K562 (cell line): ENCODE measurements around the gene KIAA0040. TPM values are rescaled to one million over a fixed set of nuclear protein-coding genes. Genes with fewer than 3 reads are reported as not detected.

Experiments used
- BCL6 ChIP-seq: fragments of 250-450 bp; sonication (Bioruptor Pico); IDR thresholded peaks from 2 replicates; pipeline ENCODE4 v1.4.0; 2020
- BRD9 ChIP-seq: fragments of 450-650 bp; IDR thresholded peaks from 2 replicates; pipeline ENCODE4 v1.6.1; 2018; ENCODE audit warnings: low read depth; ENCODE audit not compliant: partially characterized antibody
- CBFA2T3 ChIP-seq: fragments of 450-650 bp; IDR thresholded peaks from 2 replicates; pipeline ENCODE4 v1.6.1; 2017
- CBX2 ChIP-seq: fragments of 200-600 bp; sonication (generic); IDR thresholded peaks from one replicate; pipeline ENCODE4 v1.6.1; 2012; ENCODE audit warnings: mild to moderate bottlenecking, low read length, inconsistent platforms; ENCODE audit not compliant: insufficient read depth, poor library complexity, severe bottlenecking
- E2F5 ChIP-seq: sonication (generic); formaldehyde crosslinking; IDR thresholded peaks from 2 replicates; pipeline ENCODE4 v1.8.0; 2022; ENCODE audit warnings: mild to moderate bottlenecking, missing genetic modification reagents
- EHMT2 ChIP-seq: fragments of 450-650 bp; IDR thresholded peaks from 2 replicates; pipeline ENCODE4 v1.6.1; 2018; ENCODE audit warnings: antibody characterized with exemption
- HNRNPK ChIP-seq: fragments of 200-400 bp; formaldehyde crosslinking; IDR thresholded peaks from one replicate; pipeline ENCODE4 v1.6.1; 2018; ENCODE audit warnings: mild to moderate bottlenecking, low read depth, low read length; ENCODE audit not compliant: poor library complexity, severe bottlenecking
- LCOR ChIP-seq: sonication (generic); formaldehyde crosslinking; IDR thresholded peaks from 2 replicates; pipeline ENCODE4 v1.8.0; 2022; ENCODE audit warnings: mild to moderate bottlenecking, missing genetic modification reagents
- MYBL2 ChIP-seq, 2 experiments: fragments of 450-650 bp in 1 of 2; sonication (generic) in 1 of 2; formaldehyde crosslinking in 1 of 2; IDR thresholded peaks; 2 replicates each; pipeline versions ENCODE4 v1.6.1 to v1.8.1; 2017 to 2022; ENCODE audit warnings: borderline replicate concordance in 1 of 2, inconsistent platforms in 1 of 2, low read depth in 1 of 2, mild to moderate bottlenecking in 1 of 2, missing genetic modification reagents in 1 of 2, moderate library complexity in 1 of 2
- PATZ1 ChIP-seq: fragments of 250-450 bp; sonication (Bioruptor Pico); IDR thresholded peaks from 2 replicates; pipeline ENCODE4 v1.5.0; 2020; ENCODE audit warnings: mild to moderate bottlenecking, borderline replicate concordance
- PHB ChIP-seq: fragments of 250-450 bp; sonication (Bioruptor Pico); IDR thresholded peaks from 2 replicates; pipeline ENCODE4 v1.5.0; 2021
- PRPF4 ChIP-seq: fragments of 200-400 bp; formaldehyde crosslinking; IDR thresholded peaks from one replicate; pipeline ENCODE4 v1.6.1; 2017; ENCODE audit warnings: low read length, low read depth, mild to moderate bottlenecking; ENCODE audit not compliant: insufficient read depth, poor library complexity, severe bottlenecking
- RBFOX2 ChIP-seq: fragments of 200-400 bp; formaldehyde crosslinking; IDR thresholded peaks from 2 replicates; pipeline ENCODE4 v1.6.1; 2017; ENCODE audit warnings: low read depth, mild to moderate bottlenecking, low read length, moderate library complexity
- RBM39 ChIP-seq: fragments of 200-400 bp; formaldehyde crosslinking; optimal IDR thresholded peaks from 2 replicates; pipeline ENCODE3; 2018; ENCODE audit warnings: low read depth, low read length
- RUNX1 ChIP-seq: sonication (generic); IDR thresholded peaks from 2 replicates; pipeline ENCODE4 v1.6.1; 2016; ENCODE audit warnings: antibody characterized with exemption, low read depth
- STAT5B ChIP-seq: fragments of 250-450 bp; sonication (Bioruptor Pico); IDR thresholded peaks from 2 replicates; pipeline ENCODE4 v1.8.0; 2021; ENCODE audit warnings: mild to moderate bottlenecking, inconsistent platforms
- TCF7 ChIP-seq: sonication (generic); IDR thresholded peaks from 2 replicates; pipeline ENCODE4 v1.6.1; 2016; ENCODE audit warnings: antibody characterized with exemption, borderline replicate concordance
- TRIM24 ChIP-seq, 2 experiments: fragments of 450-650 bp; IDR thresholded peaks; 2 replicates each; pipeline ENCODE4 v1.6.1; 2016
- ZNF146 ChIP-seq: IDR thresholded peaks from one replicate; pipeline ENCODE4 v1.6.1; 2018; ENCODE audit warnings: missing compliant biosample characterization; ENCODE audit not compliant: unreplicated experiment
- ZNF217 ChIP-seq: sonication (generic); formaldehyde crosslinking; IDR thresholded peaks from 2 replicates; pipeline ENCODE4 v1.8.0; 2022; ENCODE audit warnings: mild to moderate bottlenecking, missing genetic modification reagents
- polyA plus RNA-seq, 8 experiments: library from polyadenylated mRNA; depleted of rRNA in 4 of 8; stranded (reverse) in 5 of 8; unstranded in 3 of 8; fragments of >200 nt; fragmentation: Nextera tagmentation in 2 of 8; fragmentation: Illumina TruSeq in 1 of 8; extraction: Ambion mirVana in 2 of 8; extraction: Trizol in 1 of 8; gene quantifications; 2 replicates each; pipeline versions ENCODE4 v1.2.1 to v1.2.3, GENCODE V29; 2011 to 2014; ENCODE audit warnings: inconsistent platforms in 1 of 8, missing spikeins in 1 of 8
- total RNA-seq, 7 experiments: library from RNA; depleted of rRNA in 6 of 7; stranded (reverse); fragments of >200 nt in 6 of 7; fragmentation: Illumina TruSeq in 2 of 7; extraction: Trizol in 2 of 7; gene quantifications; 2 replicates each; pipeline versions ENCODE4 v1.2.1 to v1.2.3, GENCODE V29; 2011 to 2021; ENCODE audit warnings: low replicate concordance in 1 of 7
- TF ChIP-seq, protein P1 (sequence below), 2 experiments: IDR thresholded peaks; 2 replicates each; pipeline ENCODE4 v1.6.1; 2012; ENCODE audit warnings: improper control_type of control experiment in 2 of 2, low read depth in 2 of 2, low read length in 2 of 2, borderline replicate concordance in 1 of 2
- TF ChIP-seq, protein P2 (sequence below): sonication (generic); formaldehyde crosslinking; IDR thresholded peaks from 2 replicates; pipeline ENCODE4 v1.9.0; 2022; ENCODE audit warnings: mild to moderate bottlenecking, missing genetic modification reagents

The KIAA0040 gene
- total and polyA plus RNA-seq, 9 of the 15 experiments (the other 6 are each of a cell fraction or from before 2014, with no cell fraction given): 3.4 to 13.6 (median 7.1) TPM

- TF ChIP-seq, protein P1, sequence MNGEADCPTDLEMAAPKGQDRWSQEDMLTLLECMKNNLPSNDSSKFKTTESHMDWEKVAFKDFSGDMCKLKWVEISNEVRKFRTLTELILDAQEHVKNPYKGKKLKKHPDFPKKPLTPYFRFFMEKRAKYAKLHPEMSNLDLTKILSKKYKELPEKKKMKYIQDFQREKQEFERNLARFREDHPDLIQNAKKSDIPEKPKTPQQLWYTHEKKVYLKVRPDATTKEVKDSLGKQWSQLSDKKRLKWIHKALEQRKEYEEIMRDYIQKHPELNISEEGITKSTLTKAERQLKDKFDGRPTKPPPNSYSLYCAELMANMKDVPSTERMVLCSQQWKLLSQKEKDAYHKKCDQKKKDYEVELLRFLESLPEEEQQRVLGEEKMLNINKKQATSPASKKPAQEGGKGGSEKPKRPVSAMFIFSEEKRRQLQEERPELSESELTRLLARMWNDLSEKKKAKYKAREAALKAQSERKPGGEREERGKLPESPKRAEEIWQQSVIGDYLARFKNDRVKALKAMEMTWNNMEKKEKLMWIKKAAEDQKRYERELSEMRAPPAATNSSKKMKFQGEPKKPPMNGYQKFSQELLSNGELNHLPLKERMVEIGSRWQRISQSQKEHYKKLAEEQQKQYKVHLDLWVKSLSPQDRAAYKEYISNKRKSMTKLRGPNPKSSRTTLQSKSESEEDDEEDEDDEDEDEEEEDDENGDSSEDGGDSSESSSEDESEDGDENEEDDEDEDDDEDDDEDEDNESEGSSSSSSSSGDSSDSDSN (IDR thresholded peaks at IDR 0.05; ENCODE audit: borderline replicate concordance in 1 of 2, low read depth in 2 of 2, low read length in 2 of 2): 0 out of 4 replicates have a peak, but pooled peaks of 1 of the 2 experiments have one; percentile 54
- TF ChIP-seq BCL6 (CRISPR knock-in tag) (no peak), RBM39 (no peak), CBX2 (no peak), EHMT2 (no peak), ZNF217 (no peak), HNRNPK (no peak), PATZ1 (CRISPR knock-in tag) (no peak), PHB (no peak), STAT5B (no peak), MYBL2 (IDR thresholded peaks at IDR 0.05; ENCODE audit: low read depth) (no peak), MYBL2 (CRISPR knock-in tag; IDR thresholded peaks at IDR 0.05; ENCODE audit: borderline replicate concordance) (no peak), E2F5 (CRISPR knock-in tag) (no peak), CBFA2T3 (no peak), ZNF146 (CRISPR knock-in tag) (no peak), BRD9 (no peak), RBFOX2 (peak; percentile 54), TRIM24 (IDR thresholded peaks at IDR 0.05) (no peak), TCF7 (no peak), LCOR (CRISPR knock-in tag) (no peak), PRPF4 (no peak), RUNX1 (no peak)
- TF ChIP-seq, protein P2, sequence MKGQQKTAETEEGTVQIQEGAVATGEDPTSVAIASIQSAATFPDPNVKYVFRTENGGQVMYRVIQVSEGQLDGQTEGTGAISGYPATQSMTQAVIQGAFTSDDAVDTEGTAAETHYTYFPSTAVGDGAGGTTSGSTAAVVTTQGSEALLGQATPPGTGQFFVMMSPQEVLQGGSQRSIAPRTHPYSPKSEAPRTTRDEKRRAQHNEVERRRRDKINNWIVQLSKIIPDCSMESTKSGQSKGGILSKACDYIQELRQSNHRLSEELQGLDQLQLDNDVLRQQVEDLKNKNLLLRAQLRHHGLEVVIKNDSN: no peak
Measured at GRCh38 chr1:175192630-175193526, at the start of gene KIAA0040 (continued).
